SK-N-MC (cell line): ENCODE data around the gene GPR84.

Experiments
- EZH2 ChIP-seq: fragments of 200-600 bp; sonication (generic); IDR thresholded peaks from one replicate; pipeline ENCODE4 v1.6.1; 2017; ENCODE audit warnings: antibody characterized with exemption
- POLR2AphosphoS5 ChIP-seq: IDR thresholded peaks from 2 replicates; pipeline ENCODE4 v1.6.1; 2012; ENCODE audit warnings: mild to moderate bottlenecking, low read depth, low read length, borderline replicate concordance

DNA sequence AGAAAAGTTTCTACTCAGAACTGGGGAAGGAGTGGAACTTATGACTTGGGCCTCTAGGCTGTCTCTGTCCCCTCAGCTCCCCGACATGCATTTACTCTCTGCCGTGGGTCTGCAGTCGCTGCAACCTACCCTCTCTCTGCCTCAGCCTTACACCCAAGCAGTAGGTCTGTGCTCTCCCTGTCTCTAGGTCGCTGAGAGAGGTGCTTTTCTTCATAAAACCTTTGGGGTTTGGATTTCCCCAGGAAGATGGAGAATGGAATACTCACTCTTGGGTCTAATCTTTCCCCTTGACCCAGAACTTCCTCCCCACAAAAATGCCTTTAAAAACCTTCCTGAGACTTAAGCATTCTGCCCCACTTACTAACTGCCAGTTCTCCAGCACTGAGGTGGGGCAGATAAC lies 12.9 kb downstream of the GPR84 start:
- TF ChIP-seq POLR2AphosphoS5 (no peak), EZH2 (no peak)
